Osteoblast (primary cell): ENCODE data around the gene SPI1. TPM values are rescaled to one million over a fixed set of nuclear protein-coding genes. Genes with fewer than 3 reads are reported as not detected.

ENCODE experiments used
- DNase-seq: peaks from one replicate; pipeline ENCODE4 v3.0.0; 2011; ENCODE audit warnings: low spot score, mixed read lengths; ENCODE audit not compliant: insufficient read length; ENCODE audit errors: missing footprints
- H2AFZ ChIP-seq: 2 replicates; pipeline ENCODE4 v1.6.0; 2011; ENCODE audit warnings: mild to moderate bottlenecking, low read length
- H3K27ac ChIP-seq: 2 replicates; pipeline ENCODE4 v1.5.1; 2011; ENCODE audit warnings: mild to moderate bottlenecking, low read depth, low read length, moderate library complexity
- H3K27me3 ChIP-seq: 2 replicates; pipeline ENCODE4 v1.6.0; 2012; ENCODE audit warnings: mild to moderate bottlenecking, control low read depth, inconsistent platforms, low read length, moderate library complexity; ENCODE audit not compliant: insufficient read depth
- H3K36me3 ChIP-seq: 2 replicates; pipeline ENCODE4 v1.5.1; 2011; ENCODE audit warnings: mild to moderate bottlenecking, low read length, control low read depth, moderate library complexity; ENCODE audit not compliant: insufficient read depth
- H3K4me1 ChIP-seq: 2 replicates; pipeline ENCODE4 v1.5.1; 2011; ENCODE audit warnings: mild to moderate bottlenecking, low read length, control low read depth, moderate library complexity; ENCODE audit not compliant: insufficient read depth
- H3K4me2 ChIP-seq: 2 replicates; pipeline ENCODE4 v1.6.0; 2011; ENCODE audit warnings: mild to moderate bottlenecking, low read length; ENCODE audit not compliant: insufficient read depth
- H3K4me3 ChIP-seq: fragments of 200-600 bp; sonication (generic); 3 replicates; pipeline ENCODE4 v1.5.1; 2012; ENCODE audit warnings: mild to moderate bottlenecking, low read length, inconsistent platforms; ENCODE audit not compliant: insufficient read depth
- H3K79me2 ChIP-seq: 2 replicates; pipeline ENCODE4 v1.6.0; 2012; ENCODE audit warnings: mild to moderate bottlenecking, low read length, control low read depth, inconsistent platforms; ENCODE audit not compliant: insufficient read depth
- H3K9me3 ChIP-seq: 2 replicates; pipeline ENCODE4 v1.5.1; 2011; ENCODE audit warnings: low read depth, low read length, control low read depth
- H4K20me1 ChIP-seq: 2 replicates; pipeline ENCODE4 v1.6.0; 2012; ENCODE audit warnings: mild to moderate bottlenecking, low read length, control low read depth; ENCODE audit not compliant: insufficient read depth
- CTCF ChIP-seq: IDR thresholded peaks from 2 replicates; pipeline ENCODE4 v1.5.1; 2011; ENCODE audit warnings: mild to moderate bottlenecking, low read depth, low read length, moderate library complexity; ENCODE audit errors: extremely low read depth
- total RNA-seq: library from RNA; depleted of rRNA; stranded (reverse); fragments of >200 nt; gene quantifications from 2 replicates; pipeline ENCODE4 v1.2.3, GENCODE V29; 2012

SPI1 gene
- total RNA-seq, 1 donor, result not detected

- Histone ChIP-seq H3K79me2 (peaks cover 30% of the 10 kb centered on the region), H4K20me1 (peaks cover 30% of the 10 kb centered on the region), H3K4me1 (peaks cover 46% of the 10 kb centered on the region), H3K4me3 (no peak overlapping the region), H3K4me2 (no peak overlapping the region), H2AFZ (no peak overlapping the region), H3K9me3 (no peaks in the 10 kb centered on the region), H3K36me3 (peaks cover 64% of the 10 kb centered on the region), H3K27ac (no peak overlapping the region), H3K27me3 (no peaks in the 10 kb centered on the region)
- peak; percentile 47 for DNase-seq
- no peak for TF ChIP-seq CTCF
Measured at GRCh38 chr11:47414685-47415070, 36.3 kb upstream of the SPI1 start.

GRCh38 chr11:47413908-47414684 lies 35.7 kb upstream of the SPI1 start:
- no peaks in the 10 kb centered on the region for H3K9me3 ChIP-seq
- no peaks in the 10 kb centered on the region for H3K27me3 ChIP-seq
- peak; percentile 96 for DNase-seq
- H3K4me3 ChIP-seq, result peak overlapping the region; percentile 1
- peaks cover 52% of the 10 kb centered on the region for H3K4me1 ChIP-seq
- H3K4me2 ChIP-seq, result peak overlapping the region; percentile 50
- peaks cover 60% of the 10 kb centered on the region for H3K36me3 ChIP-seq
- peaks cover 36% of the 10 kb centered on the region for H4K20me1 ChIP-seq
- peaks cover 36% of the 10 kb centered on the region for H3K79me2 ChIP-seq
- H2AFZ ChIP-seq, result no peak overlapping the region
- no peak for TF ChIP-seq CTCF
- H3K27ac ChIP-seq, result peak overlapping the region; percentile 80

GRCh38 chr11:47413351-47413750 lies 35.0 kb upstream of the SPI1 start:
- Histone ChIP-seq H3K27me3 (no peaks in the 10 kb centered on the region), H4K20me1 (peaks cover 36% of the 10 kb centered on the region), H3K79me2 (peaks cover 41% of the 10 kb centered on the region), H3K4me2 (peak overlapping the region; percentile 50), H3K36me3 (peaks cover 53% of the 10 kb centered on the region), H3K4me3 (no peak overlapping the region), H3K4me1 (peaks cover 55% of the 10 kb centered on the region), H3K27ac (peak overlapping the region; percentile 80), H2AFZ (no peak overlapping the region), H3K9me3 (no peaks in the 10 kb centered on the region)
- DNase-seq, result peak; percentile 35
- TF ChIP-seq CTCF, result no peak

- Histone ChIP-seq H3K27ac (no peak overlapping the region), H3K9me3 (no peaks in the 10 kb centered on the region), H4K20me1 (peaks cover 30% of the 10 kb centered on the region), H2AFZ (no peak overlapping the region), H3K79me2 (peaks cover 41% of the 10 kb centered on the region), H3K36me3 (peaks cover 42% of the 10 kb centered on the region), H3K4me1 (peaks cover 62% of the 10 kb centered on the region), H3K4me3 (no peak overlapping the region), H3K27me3 (no peaks in the 10 kb centered on the region), H3K4me2 (no peak overlapping the region)
- TF ChIP-seq CTCF, result peak; percentile 73
- DNase-seq, result peak; percentile 97
Measured at GRCh38 chr11:47411884-47412746, 33.8 kb upstream of the SPI1 start.
